OCI-LY7 (cell line): ENCODE data around the gene PACS2. TPM values are rescaled to one million over a fixed set of nuclear protein-coding genes. Genes with fewer than 3 reads are reported as not detected.

Source experiments
- BruUV-seq: library from RNA; stranded (reverse); fragments of 400-500 nt; replicated peaks from 2 replicates; lab custom pipeline; 2021; lab: Mats Ljungman, UMichigan
- CTCF ChIA-PET: fragments of 300-600 bp; sonication (Branson Sonifier 250); formaldehyde crosslinking; loops from one replicate; lab custom pipeline; 2022; ENCODE audit warnings: antibody characterized with exemption; ENCODE audit not compliant: unreplicated experiment; lab: Charles Lee
- POLR2A ChIA-PET: fragments of 300-600 bp; sonication (Branson Sonifier 250); formaldehyde crosslinking; loops from one replicate; lab custom pipeline; 2022; ENCODE audit warnings: antibody characterized with exemption; lab: Charles Lee
- DNase-seq: peaks from one replicate; pipeline ENCODE4 v3.0.0-alpha.2; 2015; ENCODE audit warnings: low spot score
- H2AFZ ChIP-seq: fragments of 200-600 bp; sonication (generic), shearing (Covaris generic); 2 replicates; pipeline ENCODE4 v1.6.1; 2014; ENCODE audit warnings: mild to moderate bottlenecking, antibody characterized with exemption, low read length, moderate library complexity
- H3K27ac ChIP-seq: fragments of 200-600 bp; sonication (generic); 2 replicates; pipeline ENCODE4 v1.5.1; 2014; ENCODE audit warnings: mixed run types, low read depth, mild to moderate bottlenecking, moderate library complexity, low read length, inconsistent platforms; ENCODE audit not compliant: poor library complexity, severe bottlenecking
- H3K36me3 ChIP-seq: fragments of 200-600 bp; sonication (generic); 2 replicates; pipeline ENCODE4 v1.6.1; 2014; ENCODE audit warnings: mild to moderate bottlenecking, antibody characterized with exemption, low read length, moderate library complexity, mixed read lengths; ENCODE audit not compliant: insufficient read depth
- H3K4me1 ChIP-seq: fragments of 200-600 bp; sonication (generic); 2 replicates; pipeline ENCODE4 v1.5.1; 2014; ENCODE audit warnings: mild to moderate bottlenecking, low read length; ENCODE audit not compliant: insufficient read depth, poor library complexity, severe bottlenecking
- H3K4me2 ChIP-seq: fragments of 200-600 bp; sonication (generic); 2 replicates; pipeline ENCODE4 v1.6.1; 2014; ENCODE audit warnings: mild to moderate bottlenecking, low read length
- H3K4me3 ChIP-seq: fragments of 200-600 bp; sonication (generic); 2 replicates; pipeline ENCODE4 v1.5.1; 2014; ENCODE audit warnings: mild to moderate bottlenecking, low read depth, low read length; ENCODE audit not compliant: poor library complexity, severe bottlenecking
- H3K79me2 ChIP-seq: fragments of 200-600 bp; sonication (generic); 2 replicates; pipeline ENCODE4 v1.6.1; 2016; ENCODE audit warnings: low read depth, mild to moderate bottlenecking, low read length, moderate library complexity, mixed read lengths; ENCODE audit not compliant: insufficient read depth
- H3K9me2 ChIP-seq: fragments of 200-600 bp; sonication (generic); 2 replicates; pipeline ENCODE4 v1.6.1; 2016; ENCODE audit warnings: mild to moderate bottlenecking, low read length, mixed read lengths; ENCODE audit not compliant: insufficient read depth
- H3K9me3 ChIP-seq: fragments of 200-600 bp; sonication (generic); 2 replicates; pipeline ENCODE4 v1.6.1; 2014; ENCODE audit warnings: mild to moderate bottlenecking, mixed run types, low read length, mixed read lengths
- H4K20me1 ChIP-seq: fragments of 200-600 bp; sonication (generic); 2 replicates; pipeline ENCODE4 v1.6.1; 2014; ENCODE audit warnings: mild to moderate bottlenecking, antibody characterized with exemption, low read length, moderate library complexity, mixed read lengths; ENCODE audit not compliant: insufficient read depth
- EZH2phosphoT487 ChIP-seq: fragments of 200-600 bp; sonication (generic); IDR thresholded peaks from 2 replicates; pipeline ENCODE4 v1.6.1; 2018; ENCODE audit warnings: low read depth, borderline replicate concordance, mild to moderate bottlenecking, mixed run types, antibody characterized with exemption, low read length, moderate library complexity, mixed read lengths
- intact Hi-C: fragments of 100-400 bp; cut with micrococcal nuclease; formaldehyde crosslinking; loops from one replicate; pipeline ENCODE4 v1.10.0; 2022; ENCODE audit not compliant: unreplicated experiment
- total RNA-seq, 2 experiments: library from RNA; depleted of rRNA in 1 of 2; stranded (reverse); fragments of >200 nt in 1 of 2; shearing (Covaris generic) in 1 of 2; gene quantifications; 2 replicates each; pipeline ENCODE4 v1.2.3, GENCODE V29; 2014 to 2022
- TF ChIP-seq, protein P1 (sequence below): fragments of 200-600 bp; sonication (generic); conservative IDR thresholded peaks from 2 replicates; pipeline ENCODE4 v1.5.1; 2014; ENCODE audit warnings: mild to moderate bottlenecking, antibody characterized with exemption, low read length, moderate library complexity, mixed read lengths

Gene PACS2
- total RNA-seq, 2 experiments from 2014 or later, result 45.4 to 46.9 TPM

DNA sequence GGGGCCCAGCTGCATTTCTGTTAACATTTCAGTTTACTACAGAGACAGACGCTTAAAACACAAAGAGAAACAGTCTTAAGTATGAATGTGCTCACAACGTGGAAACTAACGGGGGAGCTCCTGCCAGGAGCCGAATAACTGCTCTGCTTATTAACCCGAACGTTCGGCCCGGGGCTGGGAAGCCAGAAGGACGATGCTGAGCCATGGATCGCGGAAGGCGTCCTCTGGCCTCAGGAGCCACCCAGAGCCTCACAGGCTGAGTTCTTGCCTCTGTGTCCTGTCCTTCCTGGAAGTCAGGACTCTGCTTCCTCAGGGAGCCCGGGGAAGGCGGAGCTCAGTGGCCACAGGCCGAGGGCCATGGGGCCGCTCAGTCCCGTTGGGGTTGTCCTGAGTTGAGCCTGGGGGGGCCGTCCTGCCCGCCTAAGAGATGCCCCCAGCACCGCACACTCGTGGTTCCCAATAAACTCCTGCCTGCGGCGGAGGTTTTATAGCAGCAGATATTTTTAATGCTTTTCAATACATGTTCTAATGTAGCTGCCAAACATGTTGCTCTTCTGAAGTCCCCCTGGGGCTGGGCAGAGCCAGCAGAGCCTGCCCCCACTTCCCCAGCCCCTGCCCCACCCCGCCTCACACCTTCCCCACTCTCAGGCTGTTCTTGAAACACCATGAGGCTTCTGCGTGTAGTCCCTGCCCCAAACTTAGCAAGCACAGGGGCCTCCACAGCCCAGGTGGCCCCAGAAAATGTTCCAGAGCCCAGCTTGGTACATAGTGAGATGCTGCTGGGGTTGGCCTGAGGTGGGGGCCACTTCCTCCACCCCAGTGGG is 80.4 kb downstream of the PACS2 start:
- intact Hi-C loops, result no loop called here
- Histone ChIP-seq H3K4me3 (no peak overlapping the region), H4K20me1 (no peaks in the 10 kb centered on the region), H3K9me3 (no peaks in the 10 kb centered on the region), H2AFZ (no peak overlapping the region), H3K4me2 (no peak overlapping the region), H3K9me2 (no peaks in the 10 kb centered on the region), H3K27ac (no peak overlapping the region), H3K36me3 (peaks cover 4% of the 10 kb centered on the region), H3K79me2 (peaks cover 13% of the 10 kb centered on the region), H3K4me1 (peaks cover 21% of the 10 kb centered on the region)
- no TSS peak for BruUV-seq
- CTCF ChIA-PET, result no interaction called here
- POLR2A ChIA-PET, result no interaction called here
- TF ChIP-seq, protein P1, sequence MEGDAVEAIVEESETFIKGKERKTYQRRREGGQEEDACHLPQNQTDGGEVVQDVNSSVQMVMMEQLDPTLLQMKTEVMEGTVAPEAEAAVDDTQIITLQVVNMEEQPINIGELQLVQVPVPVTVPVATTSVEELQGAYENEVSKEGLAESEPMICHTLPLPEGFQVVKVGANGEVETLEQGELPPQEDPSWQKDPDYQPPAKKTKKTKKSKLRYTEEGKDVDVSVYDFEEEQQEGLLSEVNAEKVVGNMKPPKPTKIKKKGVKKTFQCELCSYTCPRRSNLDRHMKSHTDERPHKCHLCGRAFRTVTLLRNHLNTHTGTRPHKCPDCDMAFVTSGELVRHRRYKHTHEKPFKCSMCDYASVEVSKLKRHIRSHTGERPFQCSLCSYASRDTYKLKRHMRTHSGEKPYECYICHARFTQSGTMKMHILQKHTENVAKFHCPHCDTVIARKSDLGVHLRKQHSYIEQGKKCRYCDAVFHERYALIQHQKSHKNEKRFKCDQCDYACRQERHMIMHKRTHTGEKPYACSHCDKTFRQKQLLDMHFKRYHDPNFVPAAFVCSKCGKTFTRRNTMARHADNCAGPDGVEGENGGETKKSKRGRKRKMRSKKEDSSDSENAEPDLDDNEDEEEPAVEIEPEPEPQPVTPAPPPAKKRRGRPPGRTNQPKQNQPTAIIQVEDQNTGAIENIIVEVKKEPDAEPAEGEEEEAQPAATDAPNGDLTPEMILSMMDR, result no peak
- no peak for TF ChIP-seq EZH2phosphoT487
- no peak for DNase-seq

DNA sequence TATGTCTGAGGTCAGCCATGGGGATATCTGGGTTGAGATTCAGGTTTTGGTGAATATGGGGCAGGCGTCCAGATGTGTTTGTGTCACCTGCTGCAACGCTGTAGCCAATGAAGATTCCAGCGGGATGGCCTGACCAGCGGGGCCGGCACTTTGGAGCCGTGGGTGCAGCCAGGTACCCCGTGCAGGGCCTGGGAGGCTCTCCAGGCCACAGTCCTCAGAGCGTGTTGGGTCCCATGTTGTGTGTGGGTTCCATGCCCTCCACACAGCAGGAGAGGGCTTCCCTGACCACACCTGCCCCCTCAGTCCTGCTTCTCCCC is 80.9 kb downstream of the PACS2 start:
- no peaks in the 10 kb centered on the region for H3K9me2 ChIP-seq
- H3K27ac ChIP-seq, result no peak overlapping the region

More for the DNA sequence above, 80.9 kb downstream of the PACS2 start:
- POLR2A ChIA-PET, result no interaction called here
- no peak overlapping the region for H3K4me3 ChIP-seq
- no peaks in the 10 kb centered on the region for H3K9me3 ChIP-seq
- intact Hi-C loops, result no loop called here
- H2AFZ ChIP-seq, result no peak overlapping the region
- BruUV-seq, result no TSS peak
- peaks cover 23% of the 10 kb centered on the region for H3K4me1 ChIP-seq
- CTCF ChIA-PET, result no interaction called here
- H3K79me2 ChIP-seq, result peaks cover 14% of the 10 kb centered on the region
- no peak overlapping the region for H3K4me2 ChIP-seq
- no peak for DNase-seq
- no peaks in the 10 kb centered on the region for H4K20me1 ChIP-seq
- peaks cover 10% of the 10 kb centered on the region for H3K36me3 ChIP-seq
- TF ChIP-seq, protein P1, result no peak
- no peak for TF ChIP-seq EZH2phosphoT487
